HG02884 (cell line): ENCODE results near the gene GRAMD4.
"Not testable (repeated sequence)": the region's sequence is repeated elsewhere in the genome, so short reads cannot be mapped to it uniquely, and the experiment has no call there.

ENCODE experiments used
- ATAC-seq: cut with Tn5 transposase; IDR thresholded peaks from one replicate; pipeline ENCODE4 v1.9.1; 2021; ENCODE audit warnings: mild to moderate bottlenecking, moderate library complexity; ENCODE audit not compliant: unreplicated experiment

The GRAMD4 gene

DNA sequence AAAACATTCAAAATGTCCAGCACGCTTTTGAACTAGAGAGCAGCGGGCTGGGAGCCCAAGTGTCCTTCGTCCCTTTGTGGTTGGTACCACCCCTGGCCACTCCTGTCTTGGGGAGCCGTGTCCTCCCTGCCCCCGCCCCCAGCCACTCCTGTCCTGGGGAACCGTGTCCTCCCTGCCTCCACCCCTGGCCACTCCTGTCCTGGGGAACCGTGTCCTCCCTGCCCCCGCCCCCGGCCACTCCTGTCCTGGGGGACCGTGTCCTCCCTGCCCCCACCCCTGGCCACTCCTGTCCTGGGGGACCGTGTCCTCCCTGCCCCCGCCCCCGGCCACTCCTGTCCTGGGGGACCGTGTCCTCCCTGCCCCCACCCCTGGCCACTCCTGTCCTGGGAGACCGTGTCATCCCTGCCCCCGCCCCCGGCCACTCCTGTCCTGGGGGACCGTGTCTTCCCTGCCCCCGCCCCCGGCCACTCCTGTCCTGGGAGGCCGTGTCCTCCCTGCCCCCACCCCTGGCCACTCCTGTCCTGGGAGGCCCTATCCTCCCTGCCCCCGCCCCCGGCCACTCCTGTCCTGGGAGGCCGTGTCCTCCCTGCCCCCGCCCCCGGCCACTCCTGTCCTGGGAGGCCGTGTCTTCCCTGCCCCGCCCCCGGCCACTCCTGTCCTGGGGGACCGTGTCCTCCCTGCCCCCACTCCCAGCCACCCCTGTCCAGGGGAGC, 14.9 kb downstream of the GRAMD4 start:
- not testable (repeated sequence) for ATAC-seq

DNA sequence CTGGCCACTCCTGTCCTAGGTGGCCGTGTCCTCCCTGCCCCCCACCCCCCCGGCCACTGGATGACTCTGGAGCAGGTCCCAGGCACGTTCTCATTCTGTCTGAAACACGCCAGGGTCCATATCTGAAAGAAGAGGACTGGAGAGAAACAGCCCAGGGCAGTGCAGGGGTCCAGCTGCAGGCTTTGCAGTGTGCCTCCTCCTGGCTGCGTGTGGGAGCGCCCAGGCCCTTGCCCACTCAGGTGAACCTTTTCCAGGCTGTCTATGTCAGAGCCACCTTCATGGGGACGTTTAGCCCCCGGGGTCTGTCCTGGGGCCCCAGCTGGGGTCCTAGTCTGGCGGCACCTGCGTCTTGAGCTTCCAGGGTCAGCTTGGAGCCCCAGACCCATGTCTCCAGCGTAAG, 15.6 kb downstream of the GRAMD4 start:
- ATAC-seq: no peak

DNA sequence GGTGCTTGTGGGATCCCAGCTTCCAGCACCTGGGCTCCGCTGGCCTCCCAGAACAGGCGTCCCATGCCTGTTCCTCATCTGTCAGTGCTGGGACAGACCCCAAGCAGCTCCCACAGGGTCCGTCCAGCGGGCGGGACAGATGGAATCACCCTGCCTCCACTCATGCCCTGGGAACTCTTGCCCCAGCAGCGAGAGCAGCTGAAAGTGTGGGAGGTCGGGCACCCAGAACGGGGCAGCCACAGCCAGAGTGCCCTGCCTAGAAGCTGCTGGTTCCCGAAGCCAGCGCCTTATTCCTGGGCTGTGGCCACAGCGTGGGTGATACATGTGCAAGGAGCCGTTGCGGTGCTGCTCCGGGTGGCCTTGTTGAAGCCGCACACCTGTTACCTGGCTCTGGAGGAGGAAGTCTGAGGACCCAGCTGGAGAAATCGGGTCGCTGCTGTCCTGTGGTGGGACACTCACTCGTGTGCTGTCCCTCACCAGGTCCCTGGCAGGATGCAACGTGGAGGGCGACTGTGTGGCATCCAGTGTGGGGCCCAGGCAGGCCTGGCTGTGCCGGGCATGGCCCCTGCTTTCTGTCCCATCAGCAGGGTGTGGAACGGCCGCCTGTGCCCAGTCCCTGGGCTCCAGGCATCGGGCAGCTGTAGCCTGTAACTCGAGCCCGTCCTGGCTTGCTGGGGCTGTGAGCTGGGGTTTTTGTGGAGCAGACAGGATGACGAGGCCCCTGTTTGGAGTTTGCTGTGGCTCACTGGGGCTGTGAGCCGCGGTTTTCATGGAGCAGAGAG, 16.2 kb downstream of the GRAMD4 start:
- ATAC-seq: no peak

DNA sequence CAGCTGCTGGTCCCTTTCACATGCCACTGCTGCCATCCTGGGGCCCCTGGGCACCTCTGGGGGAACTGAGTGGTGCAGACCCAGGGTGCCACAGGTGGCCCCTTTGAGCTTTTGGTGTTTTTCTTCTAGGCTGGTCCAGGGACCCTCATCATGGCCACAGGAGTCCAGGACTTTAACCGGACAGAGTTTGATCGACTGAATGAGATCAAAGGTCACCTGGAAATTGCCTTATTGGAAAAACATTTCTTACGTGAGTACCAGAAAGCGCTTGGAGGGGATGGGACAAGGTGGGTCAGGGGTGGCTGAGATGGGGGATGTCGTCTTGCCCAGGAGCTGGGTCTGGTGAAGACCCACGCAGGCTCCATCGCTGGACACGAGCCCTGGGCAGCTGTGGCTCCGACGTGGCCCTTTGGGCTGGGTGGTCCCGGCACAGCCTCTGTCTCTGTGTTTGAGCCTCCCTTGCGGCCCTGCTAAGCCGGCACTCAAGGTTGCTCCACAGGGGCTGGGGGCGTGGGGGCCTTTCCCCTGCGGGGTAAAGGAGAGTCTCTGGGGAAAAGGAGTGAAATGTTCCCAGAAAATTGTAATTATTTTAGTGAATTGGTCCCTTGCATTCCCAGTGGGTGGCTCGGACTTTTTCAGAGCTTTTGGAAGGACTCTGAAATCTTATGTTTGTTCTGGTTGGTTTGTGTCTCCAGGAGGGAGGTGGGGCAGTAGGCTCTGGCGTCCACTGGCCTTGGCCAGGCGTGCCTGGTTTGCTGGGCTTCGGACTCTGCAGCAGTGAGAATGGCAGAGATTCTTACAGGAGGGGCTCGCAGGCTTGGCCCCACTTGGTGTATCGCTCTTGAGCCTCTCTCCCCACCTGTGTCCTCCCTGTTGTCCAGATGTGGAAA, 17.8 kb downstream of the GRAMD4 start:
- ATAC-seq: no peak

DNA sequence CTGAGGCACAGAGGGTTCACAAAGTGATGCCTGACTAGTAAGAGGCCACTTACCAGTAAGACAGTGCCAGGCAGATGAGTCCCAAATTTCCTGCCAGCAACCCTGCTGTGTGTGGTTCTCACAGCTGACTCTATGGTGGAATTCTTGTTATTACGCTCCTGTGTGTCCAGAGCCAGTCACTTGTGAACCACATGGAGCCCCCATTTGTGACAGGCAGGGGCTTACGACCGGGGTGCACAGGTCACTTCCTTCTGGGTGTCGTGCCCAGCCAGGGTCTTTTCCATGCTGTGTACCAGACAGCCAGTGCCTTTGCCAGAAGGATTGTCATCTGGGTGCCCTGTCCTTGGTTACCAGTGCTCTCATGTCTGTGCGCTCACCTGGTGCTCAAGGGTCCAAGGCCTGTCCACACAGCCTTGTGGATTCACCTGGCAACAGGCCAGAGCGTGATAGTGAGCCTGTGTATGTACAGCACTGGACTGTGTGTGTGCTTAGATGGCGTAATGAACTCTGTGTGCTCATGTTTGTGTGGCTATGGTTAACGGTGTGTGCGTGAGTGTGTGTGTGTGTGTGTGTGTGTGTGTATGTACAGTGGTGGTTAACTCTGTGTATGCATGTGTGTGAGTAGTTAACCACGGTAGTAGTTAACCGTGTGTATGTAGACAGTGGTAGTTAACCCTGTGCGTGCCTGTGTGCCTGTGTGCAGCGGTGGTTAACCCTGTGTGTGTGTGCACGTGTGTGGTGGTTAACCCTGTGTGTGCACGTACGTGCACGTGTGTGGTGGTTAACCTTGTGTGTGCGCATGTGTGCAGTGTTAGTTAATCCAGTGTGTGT, 18.6 kb downstream of the GRAMD4 start:
- ATAC-seq: no peak

DNA sequence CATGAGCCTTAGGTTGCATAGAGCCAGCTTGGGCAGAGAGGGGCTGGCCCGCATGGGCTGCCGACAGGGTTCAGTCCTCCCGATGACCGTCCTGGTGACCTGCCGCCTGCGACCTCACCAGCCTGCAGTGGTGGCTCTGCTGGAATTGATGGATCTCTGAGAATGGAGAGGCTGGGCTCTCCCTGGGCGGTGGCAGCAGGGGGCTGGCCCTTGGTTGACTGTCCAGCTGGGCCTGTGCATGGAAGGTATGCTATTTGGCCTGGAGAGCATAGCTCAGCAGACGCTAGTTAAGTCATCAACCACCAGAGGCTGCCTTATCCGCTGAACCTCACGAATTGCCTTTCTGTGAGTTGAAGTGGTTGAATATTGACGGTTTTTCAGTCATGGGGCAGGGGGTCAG, 19.7 kb downstream of the GRAMD4 start:
- no peak for ATAC-seq

DNA sequence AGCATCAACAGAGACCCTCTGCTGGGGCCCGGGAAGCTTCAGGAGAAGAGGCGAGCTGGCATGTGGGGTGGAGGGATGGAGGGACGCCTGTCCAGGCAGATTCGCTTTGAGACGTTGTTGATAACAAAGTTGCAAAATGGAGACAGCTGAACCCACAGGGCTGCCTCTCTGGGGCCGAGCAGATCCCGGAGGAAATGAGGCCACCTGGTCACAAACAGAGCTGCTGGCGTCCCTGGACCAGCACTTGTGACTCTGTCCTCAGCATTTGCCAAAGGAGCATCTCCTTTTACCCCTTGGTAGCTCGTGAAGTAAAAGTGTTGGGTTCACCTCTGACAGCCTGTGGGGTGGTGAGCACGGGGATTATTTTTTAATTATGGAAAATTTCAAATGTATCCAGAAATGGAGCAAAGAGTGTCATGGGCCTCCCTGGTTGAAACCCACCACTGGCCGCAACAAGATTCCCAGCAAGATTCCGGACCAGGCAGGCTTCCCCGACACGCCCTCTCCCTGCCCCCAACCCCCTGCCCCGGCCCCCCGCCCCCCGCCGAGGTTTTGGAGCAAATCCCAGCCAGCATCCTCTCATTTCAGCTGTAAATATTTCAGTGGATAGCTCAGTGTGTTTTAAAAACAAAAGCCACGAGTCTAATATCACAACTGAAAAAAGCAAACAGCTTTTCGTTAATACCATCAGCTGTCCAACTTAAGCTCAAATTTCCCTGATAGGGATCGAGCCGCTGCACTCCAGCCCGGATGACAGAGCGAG, 20.3 kb downstream of the GRAMD4 start:
- ATAC-seq: no peak

DNA sequence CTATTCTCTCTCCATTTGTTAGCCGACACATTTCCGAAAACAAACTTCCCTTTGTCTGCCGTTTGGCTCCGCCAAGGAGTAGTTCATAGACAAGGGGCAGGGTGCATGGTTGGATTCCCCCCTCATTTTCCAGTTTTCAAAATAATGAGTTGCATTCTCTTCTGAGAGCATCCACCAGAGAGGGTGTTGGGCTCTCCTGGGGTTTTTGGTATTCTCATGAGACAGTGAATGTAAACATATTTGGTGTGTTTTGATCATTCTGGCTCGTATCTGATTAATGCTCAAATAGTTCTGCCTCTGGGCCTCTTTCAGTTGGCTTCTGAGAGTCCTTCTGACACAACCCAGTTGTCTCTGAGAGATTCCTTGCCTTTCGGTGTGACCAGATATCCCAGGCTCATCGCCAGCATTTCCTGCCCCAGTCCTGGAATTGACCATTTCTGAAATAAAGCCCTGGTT, 21.7 kb downstream of the GRAMD4 start:
- ATAC-seq: no peak

DNA sequence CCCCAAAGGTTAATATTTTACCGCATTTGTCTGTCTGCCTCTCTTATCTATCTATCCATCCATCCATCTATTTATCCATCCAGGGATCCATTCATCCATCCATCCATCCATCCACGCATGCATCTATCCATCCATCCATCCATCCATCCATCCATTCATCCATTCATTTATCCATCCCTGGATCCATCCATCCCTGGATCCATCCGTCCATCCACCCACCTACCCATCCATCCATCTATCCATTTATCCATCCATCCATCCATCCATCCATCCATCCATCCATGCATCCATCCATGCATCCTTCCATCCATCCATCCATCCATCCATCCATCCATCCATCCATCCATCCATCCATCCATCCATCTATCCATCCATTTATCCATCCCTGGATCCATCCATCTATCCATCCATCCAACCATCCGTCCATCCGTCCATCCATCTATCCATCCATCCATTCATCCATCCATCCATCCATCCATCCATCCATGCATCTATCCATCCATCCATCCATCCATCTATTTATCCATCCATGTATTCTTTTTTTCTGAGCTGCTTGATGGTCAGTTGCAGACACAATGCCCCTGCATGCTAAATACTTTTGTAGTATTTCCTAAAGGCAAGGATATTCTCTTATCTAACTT, 22.8 kb downstream of the GRAMD4 start:
- ATAC-seq: not testable (repeated sequence)

DNA sequence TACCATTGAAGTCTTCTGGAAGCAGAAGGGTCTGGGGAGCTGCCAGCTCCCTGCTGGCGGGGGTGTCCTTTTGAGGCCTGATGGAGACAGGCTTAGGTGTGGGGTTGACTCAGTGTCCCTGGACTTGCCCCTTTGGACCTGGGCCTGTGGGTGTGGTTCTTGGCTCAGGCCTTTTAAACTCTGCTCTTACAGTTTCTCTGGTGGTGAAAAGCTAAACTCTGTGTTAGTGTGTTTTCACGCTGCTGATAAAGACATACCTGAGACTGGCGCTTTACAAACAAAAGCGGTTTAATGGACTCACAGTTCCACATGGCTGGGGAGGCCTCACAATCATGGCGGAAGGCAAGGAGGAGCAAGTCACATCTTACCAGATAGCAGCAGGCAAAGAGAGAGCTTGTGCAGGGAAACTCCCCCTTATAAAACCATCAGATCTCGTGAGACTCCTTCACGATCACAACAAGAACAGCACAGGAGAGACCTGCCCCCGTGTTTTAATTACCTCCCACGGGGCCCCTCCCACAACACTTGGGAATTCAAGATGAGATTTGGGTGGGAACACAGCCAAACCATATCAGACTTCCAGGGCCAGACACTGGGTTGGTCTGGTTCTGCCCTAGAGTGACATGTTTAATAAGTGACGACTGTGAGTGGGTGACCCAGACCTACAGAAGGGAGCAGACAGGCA, 26.5 kb downstream of the GRAMD4 start:
- no peak for ATAC-seq

DNA sequence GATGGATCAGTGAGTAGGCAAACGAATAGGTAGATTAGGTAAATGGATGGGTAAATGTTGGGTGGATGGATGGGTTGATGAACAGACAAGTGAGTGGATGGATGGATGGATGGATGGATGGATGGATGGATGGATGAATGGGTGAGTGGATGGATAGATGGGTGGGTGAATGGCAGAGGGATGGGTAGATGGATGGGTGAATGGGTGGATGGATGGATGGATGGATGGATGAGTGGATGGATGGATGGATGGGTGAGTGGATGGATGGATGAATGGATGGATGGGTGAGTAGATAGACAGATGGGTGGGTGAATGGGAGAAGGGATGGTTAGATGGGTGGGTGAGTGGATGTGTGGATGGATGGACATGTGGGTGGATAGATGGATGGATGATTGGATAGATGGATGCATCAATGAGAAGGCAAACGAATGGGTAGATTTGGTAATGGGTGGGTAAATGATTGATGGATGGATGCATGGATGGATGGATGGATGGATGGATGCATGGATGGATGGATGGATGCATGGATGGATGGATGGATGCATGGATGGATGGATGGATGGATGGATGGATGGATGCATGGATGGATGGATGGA, 28.1 kb downstream of the GRAMD4 start:
- ATAC-seq: not testable (repeated sequence)

DNA sequence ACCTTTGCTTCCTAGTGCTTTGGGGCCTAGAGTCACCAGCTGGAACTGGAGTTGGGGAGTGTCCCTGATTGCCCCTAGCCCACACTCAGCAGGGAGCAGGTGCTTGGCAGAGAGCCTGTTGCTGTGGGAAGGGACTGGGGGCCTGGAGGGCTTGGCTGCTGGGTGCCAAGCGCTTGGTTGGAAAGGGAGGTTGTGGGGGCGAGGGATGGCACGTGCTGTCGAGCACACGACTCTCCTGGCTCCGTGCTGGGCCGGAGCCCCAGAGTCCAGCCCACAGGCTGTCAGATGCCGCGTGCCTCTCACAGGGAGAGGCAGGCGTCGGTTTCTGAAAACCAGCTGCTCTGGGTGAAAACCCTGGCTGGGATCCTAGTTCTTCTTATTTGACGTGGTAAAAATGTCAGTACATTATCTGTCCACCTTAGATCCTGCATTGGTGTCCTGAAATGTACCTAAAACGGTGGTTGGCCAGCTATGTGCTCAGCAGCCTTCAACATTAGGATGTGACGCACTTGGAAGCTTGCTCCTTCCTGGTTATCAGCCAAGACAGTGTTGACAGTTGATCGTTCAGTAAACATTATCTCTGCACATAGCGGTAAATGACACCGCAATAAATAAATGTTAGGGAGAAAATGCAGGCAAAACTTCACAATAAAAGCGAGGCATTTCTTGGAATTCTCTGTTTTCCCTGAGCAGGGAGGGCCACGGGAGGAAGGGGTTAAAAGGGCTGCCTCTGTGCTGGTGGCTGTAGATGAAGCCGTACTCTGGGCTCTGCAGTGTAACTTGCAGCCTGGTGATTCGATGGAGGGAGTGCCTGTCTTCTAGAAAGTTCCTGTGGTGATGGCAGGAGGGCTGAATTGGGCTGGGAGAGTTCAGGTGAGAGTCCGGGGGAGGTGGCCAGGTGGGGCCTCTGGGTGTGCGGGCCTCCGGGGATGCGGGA, 29.2 kb downstream of the GRAMD4 start:
- no peak for ATAC-seq

DNA sequence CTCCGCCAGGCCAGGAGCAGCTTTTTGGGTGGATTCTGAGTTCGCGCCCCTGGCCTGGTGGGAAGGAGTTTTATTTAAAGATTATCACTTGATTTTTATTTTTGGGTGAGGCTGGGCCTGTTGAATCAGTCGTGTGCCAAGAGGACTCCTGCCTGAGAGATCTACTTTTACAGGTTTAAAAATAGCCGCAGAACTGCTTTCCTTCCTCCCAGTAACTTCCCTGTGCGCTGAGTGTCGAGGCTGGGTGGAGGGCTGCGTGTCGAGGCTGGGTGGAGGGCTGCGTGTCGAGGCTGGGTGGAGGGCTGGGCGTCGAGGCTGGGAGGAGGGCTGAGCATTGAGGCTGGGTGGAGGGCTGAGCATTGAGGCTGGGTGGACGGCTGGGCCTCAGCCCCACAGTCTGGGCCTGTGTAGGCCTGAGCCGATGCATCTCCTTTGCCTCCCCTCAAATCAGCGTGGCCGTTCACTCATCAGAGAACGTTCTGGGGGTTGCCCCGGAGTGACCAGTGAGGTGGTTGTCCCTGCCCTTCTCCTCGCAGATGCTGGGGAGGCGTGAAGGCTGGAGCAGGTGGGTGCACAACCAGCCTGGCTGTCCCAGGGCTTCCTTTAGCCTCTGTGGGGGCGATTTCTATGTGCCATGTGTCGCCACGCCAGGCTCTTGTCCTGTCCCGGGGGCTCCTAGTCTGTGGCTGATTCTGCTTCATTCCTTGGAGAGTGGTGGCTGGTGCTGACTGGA, 30.1 kb downstream of the GRAMD4 start:
- no peak for ATAC-seq

DNA sequence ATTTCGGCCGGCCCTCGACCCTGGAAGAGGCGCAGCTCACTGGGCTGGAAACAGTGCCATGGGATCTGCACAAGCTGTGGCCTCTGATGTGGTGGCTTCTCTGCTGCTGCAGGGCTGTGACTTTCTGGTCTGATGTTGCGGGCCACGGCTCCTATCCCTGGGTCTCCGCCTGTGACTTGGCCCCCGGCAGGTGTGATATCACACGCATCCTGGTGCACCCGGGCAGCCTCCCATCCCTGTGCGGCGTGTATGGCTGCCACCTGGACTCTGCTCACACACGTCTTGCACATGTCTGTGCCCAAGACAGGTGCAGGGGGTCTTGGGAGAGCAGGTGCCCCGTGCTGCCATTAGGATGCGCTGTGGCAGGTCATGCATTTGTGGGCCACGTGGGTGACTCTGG, 31.1 kb downstream of the GRAMD4 start:
- ATAC-seq: no peak

DNA sequence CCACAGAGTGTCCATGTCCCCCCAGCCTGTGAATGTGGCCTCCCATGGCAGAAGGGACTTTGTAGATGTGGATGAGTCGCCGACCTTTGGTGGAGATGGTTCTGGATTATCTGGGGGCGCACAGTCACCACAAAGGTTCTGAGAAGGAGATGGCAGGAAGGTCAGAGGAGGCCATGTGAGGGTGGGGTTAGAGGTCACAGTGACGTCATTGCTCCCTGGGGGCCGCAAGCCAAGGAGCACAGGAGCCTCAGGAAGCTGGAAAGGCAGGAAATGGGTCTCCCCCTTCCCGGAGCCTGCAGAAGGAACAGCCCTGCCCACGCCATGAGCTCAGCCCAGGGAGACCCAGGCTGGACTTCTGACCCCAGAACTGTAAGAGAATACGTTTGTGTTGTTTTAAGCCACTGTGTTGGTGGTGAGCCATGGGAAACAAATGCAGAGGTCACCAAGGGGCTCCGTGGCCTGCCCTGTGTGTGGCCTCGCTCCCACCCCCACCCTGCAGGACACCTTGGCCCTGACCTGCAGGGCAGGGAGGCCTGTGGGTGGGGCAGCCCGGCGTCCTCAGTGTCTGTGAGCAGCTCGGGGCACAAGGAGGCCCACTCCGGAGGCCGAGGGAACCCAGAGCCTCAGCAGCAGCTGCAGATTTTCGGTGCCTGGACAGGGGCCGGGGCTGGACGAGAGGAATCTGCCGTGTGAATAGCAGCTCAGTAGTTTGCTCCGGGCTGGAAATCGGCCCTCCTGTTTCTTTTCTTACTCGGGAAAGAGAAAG, 32.1 kb downstream of the GRAMD4 start:
- ATAC-seq: no peak

DNA sequence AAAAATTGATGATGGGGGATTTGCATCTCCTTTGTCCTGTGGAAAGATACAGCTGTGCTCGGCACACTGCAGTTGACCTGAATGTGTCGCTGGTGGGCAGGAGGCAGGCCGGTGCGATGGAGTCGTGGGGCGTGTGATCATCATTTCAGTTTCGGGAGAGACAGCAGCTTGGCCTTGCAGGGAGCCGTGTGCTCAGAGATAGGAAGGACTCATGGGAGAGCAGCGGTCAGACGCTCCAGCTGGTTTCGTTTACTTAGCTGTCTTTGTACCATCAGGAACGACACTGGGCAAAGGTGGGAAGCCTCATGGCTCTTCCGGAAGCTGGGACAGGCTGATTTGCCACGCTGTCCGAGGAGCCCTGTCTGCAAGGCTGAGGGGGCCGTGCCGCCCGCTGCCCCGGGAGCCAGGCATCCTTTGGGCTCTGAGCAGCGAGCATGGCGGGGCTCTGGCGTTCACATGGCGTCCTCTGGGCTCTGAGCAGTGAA, 32.7 kb downstream of the GRAMD4 start:
- ATAC-seq: no peak
